CD4-positive, alpha-beta T cell treated with Interleukin-10 for 1 hour (primary cell): ENCODE results near the gene ATP9B.
A peak's percentile ranks its signal among the peaks of the same experiment; 100 is the strongest.
"Not testable (repeated sequence)": the region's sequence is repeated elsewhere in the genome, so short reads cannot be mapped to it uniquely, and the experiment has no call there.

ENCODE experiments used
- DNase-seq: peaks from one replicate; pipeline ENCODE4 v3.0.0-alpha.2; 2020

Gene ATP9B

DNA sequence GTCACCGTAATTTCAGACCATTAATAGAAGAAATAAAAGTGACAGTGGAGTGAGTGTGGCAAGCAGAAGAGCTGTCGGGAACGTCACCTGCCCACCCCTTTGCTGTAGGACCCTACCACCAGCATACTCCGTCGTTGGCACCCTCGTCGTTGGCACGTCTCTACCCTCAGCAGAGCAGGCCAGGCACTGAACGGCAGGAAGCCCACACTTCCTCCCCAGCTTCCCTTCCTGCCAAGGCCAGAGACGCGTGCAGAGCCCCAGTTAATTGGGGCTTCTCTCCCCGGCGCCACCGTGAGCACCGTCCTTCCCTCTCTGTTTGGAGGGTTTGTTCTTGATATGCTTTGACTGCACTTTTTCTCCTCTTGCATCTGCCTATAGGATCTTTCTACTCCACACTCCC, 299.5 kb downstream of the ATP9B start:
- no peak for DNase-seq

DNA sequence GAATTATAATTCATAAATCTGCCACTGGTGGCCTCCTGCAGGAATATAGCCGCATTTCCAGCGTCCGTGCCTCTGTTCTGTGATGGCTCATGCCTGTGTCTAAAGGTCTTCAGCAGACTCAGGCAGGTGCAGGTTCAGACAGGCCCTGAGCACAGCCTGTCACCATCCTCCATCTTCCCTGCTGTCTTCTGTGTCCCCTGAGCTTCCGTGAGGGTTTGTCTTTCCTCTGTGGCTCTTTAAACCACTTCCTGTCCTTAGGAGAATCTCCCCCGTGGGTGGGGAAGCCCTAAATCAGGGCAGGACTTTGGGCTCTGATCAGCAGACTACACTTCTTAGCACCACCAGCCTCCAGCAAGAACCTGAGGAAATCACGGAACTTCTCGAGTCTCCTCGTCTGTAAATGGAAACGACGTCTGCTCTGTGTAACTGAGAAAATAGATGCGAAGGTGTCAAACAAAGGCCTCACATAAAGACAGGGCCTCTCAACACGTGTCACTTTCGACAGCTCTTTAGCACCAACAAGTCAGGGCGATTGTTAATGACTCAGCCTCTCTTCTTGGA, 302.4 kb downstream of the ATP9B start:
- no peak for DNase-seq

- no peak for DNase-seq
These were observed 303.3 kb downstream of the ATP9B start for GRCh38 chr18:79372461-79372860.

DNA sequence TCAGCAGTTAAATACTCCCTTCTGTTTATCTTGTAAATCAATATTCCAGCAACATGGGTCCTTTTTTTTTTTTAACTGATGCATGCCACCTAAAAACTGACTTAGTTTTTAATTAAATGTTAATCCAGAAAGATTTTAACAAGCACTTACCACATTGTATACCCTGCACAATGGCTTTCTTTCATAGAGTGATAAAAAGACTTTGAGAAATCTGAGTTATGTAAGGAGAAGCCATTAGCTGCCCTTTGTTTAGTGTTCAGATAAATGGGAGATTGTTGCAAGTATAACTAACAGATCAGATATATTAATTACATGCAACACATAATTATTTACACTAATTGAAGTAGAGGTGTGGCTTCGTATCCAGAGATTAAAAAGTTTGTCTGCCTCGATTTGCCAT, 303.8 kb downstream of the ATP9B start:
- DNase-seq: no peak

GRCh38 chr18:79373736-79374135, 304.5 kb downstream of the ATP9B start:
- no peak for DNase-seq

DNA sequence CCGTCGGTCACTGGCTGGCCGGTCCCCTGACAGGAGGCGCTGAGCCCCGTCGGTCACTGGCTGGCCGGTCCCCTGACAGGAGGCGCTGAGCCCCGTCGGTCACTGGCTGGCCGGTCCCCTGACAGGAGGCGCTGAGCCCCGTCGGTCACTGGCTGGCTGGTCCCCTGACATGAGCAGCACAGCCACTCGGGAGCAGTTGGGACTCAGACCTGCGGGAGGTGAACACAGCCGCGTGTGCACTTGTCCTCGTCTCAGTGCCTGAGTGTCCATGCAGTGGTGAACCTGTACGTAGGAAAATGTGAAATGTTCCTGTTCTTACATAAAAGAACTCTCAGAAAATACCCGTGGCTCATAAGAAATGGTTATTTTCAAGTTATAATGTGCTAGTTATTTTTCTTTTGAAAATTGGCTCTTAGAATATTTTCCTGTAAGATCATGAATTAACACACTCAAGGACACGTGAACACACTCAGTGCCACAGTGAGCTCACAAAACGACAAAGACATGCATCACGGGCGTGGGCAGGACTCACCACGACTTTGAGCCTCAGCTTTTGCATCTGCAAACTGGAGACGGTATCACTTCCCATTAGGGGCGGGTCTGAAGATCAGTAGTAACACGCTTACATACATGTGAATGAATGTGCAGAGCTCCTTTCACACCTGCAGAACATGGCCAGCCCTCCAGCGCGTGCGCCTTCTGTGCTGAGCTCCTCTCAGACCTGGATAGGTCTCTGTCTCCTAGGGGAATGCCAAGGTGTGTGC, 305.4 kb downstream of the ATP9B start:
- DNase-seq: no peak

- DNase-seq: no peak
These were observed 306.4 kb downstream of the ATP9B start for GRCh38 chr18:79375441-79376154.

GRCh38 chr18:79376661-79377060, 307.5 kb downstream of the ATP9B start:
- DNase-seq: not testable (repeated sequence)

GRCh38 chr18:79377187-79377891, 308.1 kb downstream of the ATP9B start:
- no peak for DNase-seq

DNA sequence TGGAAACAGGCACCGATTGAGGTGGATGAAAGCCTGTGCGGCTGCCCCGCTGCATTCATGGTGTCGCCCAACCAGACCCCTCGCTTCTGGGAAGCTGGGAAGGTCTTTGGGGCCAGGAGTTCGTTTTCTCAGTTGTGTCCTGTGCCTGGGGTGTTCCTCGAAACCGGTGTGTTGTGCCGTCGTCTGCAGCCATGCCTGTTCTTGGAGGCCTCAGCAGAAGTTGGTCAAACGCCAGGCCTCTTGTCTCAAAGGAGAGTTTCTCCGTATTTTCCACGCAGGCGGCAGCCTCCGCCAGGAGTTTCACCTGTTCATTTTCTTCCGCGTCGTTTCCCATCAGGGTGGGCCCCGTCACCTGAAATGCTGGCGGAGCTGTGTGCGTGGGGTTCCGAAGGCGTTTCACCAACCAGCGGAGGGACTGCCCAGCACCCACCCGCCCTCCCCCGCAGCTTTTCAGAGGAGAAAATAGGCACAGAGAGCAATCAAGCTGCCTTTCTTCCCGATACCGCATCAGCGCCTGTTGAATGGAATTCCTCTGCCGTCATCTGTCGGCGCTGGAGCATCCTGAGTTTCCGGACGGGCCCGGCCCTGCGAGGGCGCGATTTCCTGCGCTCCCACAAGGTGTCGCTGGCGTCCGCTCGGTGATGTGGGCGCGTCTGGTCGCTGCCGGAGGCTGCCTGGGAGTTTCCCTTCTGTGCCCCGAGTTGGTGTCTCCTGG, 309.5 kb downstream of the ATP9B start:
- peak; percentile 86 for DNase-seq

GRCh38 chr18:79379251-79379905, 310.2 kb downstream of the ATP9B start:
- DNase-seq: no peak

DNA sequence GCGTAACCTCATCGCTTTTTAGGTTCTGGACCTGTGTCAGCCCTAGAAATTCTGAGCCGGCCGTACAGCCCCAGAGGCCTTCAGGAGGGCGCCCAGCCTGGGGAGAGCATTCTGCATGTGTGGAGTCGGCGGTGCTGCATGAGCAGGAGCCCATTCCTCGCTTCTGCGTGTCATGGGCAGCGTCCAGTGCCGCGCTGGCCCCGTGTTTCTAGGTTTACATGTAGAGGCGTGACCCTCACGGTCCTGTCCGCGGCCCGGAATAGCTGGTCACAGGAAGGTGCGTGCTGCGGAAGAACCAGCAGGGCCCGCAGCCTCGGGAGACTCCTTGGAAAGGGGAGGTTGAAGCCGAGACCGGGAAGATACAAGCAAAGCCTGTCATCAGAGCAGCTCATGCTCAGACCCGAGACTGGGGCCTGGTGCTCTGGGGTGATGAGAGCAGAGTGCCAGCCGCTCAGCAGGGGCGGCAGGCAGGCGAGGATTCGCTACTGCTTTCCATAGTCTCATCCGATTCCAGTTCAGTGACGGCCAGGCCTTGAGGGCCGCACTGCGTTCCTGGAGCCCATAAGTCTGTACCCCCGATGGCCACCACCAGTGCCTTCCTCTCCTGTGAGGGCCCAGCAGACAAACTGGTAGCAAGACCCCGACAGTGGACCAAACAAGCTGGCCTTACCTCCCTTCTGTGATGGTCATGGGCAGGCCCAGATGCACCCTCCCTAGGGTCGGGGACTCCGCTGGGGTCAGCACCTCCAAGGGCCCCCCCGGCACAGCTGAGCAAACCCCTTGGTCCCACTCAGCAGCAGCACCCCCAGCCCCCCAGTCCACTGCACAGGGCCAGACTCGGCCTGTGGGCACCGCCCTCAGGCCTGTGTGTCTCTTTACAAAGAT, 311.0 kb downstream of the ATP9B start:
- no peak for DNase-seq

- peak; percentile 72 for DNase-seq
These were observed 311.9 kb downstream of the ATP9B start for GRCh38 chr18:79380816-79381806.

- no peak for DNase-seq
These were observed 312.7 kb downstream of the ATP9B start for GRCh38 chr18:79381811-79382311.

- DNase-seq: no peak
These were observed 313.6 kb downstream of the ATP9B start for GRCh38 chr18:79382681-79383387.

DNA sequence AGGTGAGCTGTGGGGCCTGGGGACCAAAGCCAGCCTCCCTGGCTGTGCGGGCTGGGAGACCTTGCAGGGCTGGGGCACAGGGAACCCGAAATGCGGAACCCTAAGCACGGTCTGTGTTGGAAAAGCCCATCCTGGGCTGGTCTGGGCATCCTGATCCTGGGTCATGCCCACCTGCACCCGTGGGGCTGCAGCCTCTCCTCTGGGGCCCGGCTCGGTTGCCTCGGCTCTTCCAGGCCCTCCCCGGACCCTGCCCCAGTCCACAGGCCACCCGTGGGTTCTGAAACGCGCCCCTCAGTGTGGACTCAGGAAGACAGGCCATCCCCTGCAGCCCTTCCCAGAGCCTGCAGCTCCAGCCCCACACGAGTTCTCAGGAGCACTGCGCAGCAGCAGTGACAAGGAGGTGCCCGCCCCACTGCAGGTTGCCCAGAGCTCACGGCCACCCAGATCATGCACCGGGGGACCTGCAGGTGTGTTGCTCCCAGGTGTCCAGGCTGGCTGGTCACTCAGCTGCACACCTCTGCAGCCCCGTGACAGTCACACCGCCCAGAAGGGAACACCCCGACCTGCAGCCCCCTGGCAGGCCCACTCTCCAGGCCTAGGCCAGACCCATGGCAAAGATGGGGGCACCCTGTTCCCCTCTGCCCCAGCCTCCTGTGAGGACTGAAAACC, 314.3 kb downstream of the ATP9B start:
- DNase-seq: no peak

DNA sequence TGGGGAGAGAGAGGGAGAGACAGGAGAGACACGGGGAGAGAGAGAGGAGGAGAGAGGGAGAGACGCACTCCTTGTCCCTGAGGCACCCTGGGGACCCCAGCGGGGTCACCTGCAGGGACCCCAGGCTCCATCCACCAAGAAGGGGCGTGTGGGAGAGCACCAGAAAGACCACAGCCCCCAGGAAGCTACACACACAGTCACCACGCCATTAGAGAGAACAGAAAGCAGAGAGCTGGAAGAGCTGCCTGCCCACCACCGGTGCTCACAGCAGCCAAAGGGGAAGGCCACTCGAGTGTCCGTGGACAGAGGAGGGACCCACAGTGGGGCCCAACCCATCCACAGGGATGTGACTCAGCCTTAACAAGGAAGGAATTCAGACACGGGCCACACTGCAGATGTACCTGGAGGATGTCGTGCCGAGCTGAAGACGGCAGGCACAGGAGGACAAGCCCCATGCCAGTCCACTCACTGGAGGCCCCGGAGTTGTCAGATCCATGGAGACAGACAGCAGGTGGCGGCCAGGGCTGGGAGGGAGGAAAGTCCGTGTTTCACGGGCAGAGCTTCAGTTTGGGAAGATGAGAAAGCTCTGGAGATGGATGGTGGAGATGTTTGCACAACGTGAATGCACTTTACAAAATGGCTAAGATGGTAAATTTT, 315.1 kb downstream of the ATP9B start:
- DNase-seq: no peak

DNA sequence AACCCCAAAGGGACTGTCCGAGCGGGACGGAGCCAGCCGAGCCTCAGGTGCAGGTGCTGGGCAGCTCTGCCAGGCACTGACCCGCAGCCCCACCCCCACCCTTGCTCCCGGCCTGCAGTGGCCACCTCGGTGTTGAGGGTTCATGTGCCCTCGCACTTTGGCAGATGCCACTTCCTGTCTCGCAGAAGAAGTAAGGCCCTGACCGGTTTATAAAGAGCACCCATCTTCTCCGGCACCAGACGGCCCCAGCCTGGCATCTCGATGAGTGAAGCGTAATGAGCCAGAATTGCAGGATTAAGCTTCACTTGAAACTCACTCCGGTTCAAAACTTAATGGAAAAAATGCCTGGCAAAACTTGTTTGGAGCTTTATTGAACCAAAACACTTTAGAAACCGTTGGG, 315.6 kb downstream of the ATP9B start:
- no peak for DNase-seq
